Stimulated activated CD8-positive, alpha-beta memory T cell treated with anti-CD3 and anti-CD28 coated beads, Interleukin-4, amount 100 ng/mL, for 1 hour (primary cell): ENCODE measurements around the gene INPP5A.
"Not testable (repeated sequence)": the region's sequence is repeated elsewhere in the genome, so short reads cannot be mapped to it uniquely, and the experiment has no call there.

Experiments
- DNase-seq, 2 donors: peaks; one replicate each; pipeline ENCODE4 v3.0.0-alpha.2; 2020; ENCODE audit warnings: low read depth in 2 of 2, low spot score in 1 of 2

INPP5A gene

DNA sequence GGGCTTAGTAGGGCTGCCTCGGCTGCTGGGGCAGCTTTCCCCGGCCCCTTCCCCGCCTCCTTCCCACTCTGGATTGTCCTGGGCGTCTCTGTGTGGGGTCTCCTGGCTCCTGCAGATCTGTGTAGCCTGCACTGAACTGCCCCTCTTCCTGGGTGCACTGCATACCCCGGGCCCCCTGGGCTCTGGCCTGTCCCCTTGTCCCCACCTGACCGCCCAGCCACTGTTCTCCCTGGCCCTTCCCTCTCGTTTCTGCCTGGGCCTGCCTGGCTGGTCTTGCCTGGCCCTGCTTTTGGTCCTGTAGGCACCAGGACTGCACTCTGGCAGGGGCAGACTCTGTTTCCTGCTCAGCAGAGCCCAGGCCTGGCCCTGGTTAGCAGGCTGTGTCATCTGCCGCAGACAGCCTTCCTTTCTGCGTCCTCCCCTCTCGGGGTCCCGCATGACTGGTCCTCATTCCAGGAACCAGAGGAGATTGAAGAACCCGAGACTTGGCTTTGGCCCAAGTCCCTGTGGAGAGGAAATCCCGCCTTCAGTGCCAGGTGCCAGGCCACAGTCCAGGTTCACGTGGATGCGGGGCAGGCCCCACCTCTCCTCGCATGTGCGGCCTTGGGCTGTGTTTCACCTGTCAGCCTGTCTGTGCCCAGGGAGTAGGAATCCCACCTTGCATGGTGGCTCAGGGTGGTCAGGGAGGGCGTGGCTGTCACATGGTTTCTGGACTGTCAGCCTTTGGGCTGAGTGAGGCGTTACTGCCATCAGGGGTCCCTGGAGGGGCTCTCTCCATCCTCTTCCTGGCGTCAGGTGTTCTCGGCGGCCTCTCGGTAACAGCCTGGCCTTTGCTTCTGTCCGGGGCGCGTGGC, 9.2 kb downstream of the INPP5A start:
- no peak for DNase-seq

DNA sequence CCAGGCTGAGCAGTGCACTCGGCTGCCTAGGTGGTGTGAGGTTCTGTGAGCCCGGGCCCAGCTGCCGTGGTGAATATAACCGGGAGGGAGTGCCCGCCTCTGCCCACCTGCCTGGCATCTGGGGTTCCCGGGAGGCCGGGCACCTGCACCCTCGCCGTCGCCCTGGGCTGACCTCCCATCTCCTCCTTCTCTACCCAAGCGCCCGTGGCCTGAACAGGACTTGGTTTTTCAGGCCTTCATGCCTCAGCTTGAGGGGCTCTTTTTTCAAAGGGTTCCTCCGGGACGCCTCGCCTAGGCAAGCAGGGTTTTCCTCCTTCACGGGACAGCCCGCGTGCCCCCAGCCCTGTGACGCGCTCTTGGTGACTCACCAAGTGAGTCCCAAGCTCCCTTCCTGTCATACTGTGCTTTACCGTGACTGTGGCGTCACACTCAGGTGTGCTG, 9.9 kb downstream of the INPP5A start:
- DNase-seq: no peak

GRCh38 chr10:132548106-132548823, 10.7 kb downstream of the INPP5A start:
- no peak for DNase-seq

DNA sequence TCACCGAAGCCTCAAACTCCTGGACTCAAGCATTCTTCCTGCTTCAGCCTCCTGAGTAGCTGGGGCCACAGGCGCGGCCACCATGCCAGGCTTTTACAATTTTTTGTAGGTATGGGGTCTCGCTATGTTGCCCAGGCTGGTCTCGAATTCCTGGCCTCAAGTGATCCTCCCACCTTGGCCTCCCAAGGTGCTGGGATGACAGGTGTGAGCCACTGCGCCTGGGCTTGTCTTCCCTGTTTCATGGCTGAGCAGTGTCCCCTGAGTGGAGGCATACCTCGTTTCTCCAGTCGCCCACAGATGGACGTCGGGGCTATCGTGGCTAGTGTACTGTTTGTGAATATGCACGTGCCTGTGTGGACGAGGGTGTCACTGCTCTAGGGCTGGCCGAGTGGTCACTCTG, 11.3 kb downstream of the INPP5A start:
- DNase-seq: no peak

DNA sequence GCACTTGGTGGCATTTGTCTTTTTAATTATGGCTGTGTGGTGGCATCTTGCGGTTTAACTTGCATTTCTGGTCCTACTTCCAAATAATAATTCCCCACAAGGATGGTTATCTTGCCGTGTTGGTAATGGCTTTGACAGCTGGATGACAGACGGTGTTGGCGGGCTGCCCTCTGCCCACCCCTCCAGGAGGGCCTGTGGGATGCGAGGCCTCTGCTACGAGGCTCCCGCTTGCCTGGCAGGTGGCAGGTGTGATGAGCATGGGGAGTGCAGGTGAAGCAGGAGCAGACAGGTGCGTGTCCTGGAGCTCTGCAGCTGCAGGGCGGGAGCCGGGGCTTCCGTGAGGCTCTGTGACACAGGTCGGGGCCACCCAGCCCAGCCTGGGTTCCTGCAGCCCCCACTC, 11.8 kb downstream of the INPP5A start:
- no peak for DNase-seq

GRCh38 chr10:132550366-132551092, 12.9 kb downstream of the INPP5A start:
- DNase-seq: no peak

- DNase-seq: no peak
These were observed 13.7 kb downstream of the INPP5A start for GRCh38 chr10:132551093-132551807.

DNA sequence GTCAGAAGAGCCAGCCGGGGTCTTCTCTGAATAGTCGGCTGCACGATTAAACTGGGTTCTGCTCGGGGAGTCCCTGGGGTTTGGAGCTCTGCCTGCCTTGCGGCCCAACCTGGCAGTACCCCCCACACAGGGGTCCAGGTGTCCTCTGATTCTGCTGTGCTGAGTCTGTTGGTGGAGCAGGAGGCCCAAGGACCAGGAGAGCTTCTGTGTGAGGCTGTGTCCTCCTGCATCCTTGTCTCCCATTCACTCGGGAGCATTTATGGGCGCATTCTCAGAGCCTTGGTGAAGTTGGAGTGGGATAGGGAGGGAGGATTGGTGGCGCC, 14.2 kb downstream of the INPP5A start:
- DNase-seq: no peak

DNA sequence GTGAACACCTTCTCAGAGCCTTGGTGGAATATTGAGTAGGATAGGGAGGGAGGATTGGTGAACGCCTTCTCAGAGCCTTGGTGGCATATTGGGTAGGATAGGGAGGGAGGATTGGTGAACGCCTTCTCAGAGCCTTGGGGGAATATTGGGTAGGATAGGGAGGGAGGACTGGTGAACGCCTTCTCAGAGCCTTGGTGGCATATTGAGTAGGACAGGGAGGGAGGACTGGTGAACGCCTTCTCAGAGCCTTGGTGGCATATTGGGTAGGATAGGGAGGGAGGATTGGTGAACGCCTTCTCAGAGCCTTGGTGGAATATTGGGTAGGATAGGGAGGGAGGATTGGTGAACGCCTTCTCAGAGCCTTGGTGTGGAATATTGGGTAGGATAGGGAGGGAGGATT, 15.0 kb downstream of the INPP5A start:
- DNase-seq: not testable (repeated sequence)

DNA sequence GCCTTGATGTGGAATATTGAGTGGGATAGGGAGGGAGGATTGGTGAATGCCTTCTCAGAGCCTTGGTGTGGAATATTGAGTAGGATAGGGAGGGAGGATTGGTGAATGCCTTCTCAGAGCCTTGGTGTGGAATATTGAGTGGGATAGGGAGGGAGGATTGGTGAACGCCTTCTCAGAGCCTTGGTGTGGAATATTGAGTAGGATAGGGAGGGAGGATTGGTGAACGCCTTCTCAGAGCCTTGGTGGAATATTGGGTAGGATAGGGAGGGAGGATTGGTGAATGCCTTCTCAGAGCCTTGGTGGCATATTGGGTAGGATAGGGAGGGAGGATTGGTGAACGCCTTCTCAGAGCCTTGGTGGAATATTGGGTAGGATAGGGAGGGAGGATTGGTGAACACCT, 16.0 kb downstream of the INPP5A start:
- DNase-seq: not testable (repeated sequence)

DNA sequence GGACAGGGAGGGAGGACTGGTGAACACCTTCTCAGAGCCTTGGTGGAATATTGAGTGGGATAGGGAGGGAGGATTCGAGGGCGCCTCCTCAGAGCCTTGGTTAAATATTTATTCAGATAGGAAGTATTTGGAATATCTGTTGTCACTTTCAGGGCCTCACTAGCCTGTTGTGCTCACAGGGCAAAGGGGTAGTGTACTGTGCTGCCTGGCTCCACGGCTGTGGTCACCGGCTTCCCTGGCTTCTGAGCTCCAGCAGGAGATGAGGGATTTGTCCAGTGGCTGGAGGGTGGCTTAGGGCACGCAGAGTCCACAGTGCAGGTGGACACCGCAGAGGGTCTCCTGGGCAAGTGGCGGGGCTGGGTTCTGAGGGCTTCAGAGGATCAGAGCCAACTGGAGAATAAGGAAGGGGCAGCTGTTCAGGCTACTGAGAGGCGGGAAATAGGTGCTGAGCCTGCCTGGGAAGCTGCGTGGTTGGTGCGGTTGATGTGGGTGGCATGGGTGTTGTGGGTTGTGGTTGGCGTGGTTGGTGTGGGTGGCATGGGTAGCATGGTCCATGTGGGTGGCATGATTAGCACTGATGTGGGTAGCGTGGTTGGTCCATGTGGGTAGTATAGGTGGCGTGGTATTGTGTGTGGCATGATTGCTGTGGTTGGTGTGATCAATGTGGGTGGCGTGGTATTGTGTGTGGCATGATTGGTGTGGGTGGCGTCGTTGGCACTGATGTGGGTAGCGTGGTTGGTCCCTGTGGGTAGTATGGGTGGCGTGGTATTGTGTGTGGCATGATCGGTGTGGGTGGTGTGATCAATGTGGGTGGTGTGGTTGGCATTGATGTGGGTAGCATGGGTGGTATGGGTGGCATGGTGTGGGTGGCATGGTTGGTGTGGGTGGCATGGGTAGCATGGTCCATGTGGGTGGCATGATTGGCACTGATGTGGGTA, 16.7 kb downstream of the INPP5A start:
- no peak for DNase-seq

DNA sequence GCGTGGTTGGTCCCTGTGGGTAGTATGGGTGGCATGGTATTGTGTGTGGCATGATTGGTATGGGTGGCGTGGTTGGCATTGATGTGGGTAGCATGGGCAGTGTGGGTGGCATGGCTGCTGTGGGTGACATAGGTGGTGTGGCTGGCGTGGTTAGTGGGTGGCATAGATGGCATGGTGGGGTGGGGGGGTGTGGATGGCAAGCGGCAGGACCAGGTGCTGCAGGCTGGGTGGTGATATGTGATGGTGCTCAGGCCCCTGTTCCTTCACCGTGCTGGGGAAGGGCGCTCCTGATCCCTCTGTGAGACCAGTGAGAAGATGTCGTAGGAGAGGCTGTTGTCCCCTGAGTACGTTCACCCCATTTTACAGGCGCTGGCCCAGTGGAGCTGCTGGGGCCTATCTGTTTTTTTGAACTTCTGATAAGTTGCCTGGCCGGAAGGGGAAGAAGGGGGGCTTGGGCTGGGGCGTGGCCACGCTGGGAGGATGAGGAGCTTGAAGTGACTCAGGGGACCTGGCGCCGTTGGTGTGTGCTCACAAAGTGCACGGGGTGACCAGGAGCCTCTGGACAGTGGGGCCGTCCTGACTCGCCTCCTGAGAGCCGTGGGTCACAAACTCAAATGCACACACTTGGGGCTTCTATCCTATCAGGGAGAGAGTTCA, 17.5 kb downstream of the INPP5A start:
- peak in 1 of 2 donors; percentile 34 for DNase-seq

DNA sequence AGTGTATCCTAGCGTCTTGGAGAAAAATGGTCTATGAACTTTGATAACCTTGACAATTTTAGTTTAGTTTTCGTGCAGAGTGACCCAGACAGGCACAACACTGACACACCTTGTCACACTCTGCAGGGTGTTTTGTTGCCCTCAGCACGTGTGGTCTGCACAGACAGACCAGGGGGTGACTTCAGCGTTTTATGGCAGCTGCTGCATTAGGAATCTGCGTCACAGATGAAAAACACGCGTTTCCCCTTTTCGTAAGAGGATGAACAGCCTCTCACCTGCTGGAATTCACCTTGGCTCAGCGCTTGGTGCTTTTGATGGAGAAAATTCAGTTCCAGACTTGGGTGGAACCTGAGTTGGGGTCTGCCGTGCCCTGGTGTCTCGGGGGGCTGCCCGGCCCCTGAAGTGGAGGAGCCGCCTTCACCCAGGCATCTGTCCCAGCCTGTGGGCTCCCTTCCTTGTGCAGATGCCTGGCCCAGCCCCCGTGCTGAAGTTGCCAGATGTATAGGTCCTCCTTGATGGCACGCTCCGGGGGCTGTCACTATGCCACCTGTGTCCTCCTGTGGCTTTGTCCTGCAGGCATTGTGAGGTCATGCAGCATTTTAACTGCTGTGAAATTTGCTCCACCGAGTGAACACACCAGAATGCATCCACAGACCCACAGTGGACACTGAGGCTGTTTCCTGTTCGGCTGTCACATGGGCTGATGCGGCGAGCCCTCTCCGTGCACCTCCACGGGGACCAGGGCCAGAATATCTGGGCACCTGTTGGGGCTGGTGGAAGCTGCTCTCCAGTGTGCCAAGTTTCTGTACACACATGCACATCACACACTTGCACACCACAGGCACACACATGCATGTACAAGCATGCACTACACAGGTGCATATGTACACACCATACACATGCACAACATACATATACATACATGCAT, 18.3 kb downstream of the INPP5A start:
- DNase-seq: no peak

GRCh38 chr10:132556994-132557441, 19.4 kb downstream of the INPP5A start:
- no peak for DNase-seq

GRCh38 chr10:132557696-132558515, 20.3 kb downstream of the INPP5A start:
- no peak for DNase-seq

DNA sequence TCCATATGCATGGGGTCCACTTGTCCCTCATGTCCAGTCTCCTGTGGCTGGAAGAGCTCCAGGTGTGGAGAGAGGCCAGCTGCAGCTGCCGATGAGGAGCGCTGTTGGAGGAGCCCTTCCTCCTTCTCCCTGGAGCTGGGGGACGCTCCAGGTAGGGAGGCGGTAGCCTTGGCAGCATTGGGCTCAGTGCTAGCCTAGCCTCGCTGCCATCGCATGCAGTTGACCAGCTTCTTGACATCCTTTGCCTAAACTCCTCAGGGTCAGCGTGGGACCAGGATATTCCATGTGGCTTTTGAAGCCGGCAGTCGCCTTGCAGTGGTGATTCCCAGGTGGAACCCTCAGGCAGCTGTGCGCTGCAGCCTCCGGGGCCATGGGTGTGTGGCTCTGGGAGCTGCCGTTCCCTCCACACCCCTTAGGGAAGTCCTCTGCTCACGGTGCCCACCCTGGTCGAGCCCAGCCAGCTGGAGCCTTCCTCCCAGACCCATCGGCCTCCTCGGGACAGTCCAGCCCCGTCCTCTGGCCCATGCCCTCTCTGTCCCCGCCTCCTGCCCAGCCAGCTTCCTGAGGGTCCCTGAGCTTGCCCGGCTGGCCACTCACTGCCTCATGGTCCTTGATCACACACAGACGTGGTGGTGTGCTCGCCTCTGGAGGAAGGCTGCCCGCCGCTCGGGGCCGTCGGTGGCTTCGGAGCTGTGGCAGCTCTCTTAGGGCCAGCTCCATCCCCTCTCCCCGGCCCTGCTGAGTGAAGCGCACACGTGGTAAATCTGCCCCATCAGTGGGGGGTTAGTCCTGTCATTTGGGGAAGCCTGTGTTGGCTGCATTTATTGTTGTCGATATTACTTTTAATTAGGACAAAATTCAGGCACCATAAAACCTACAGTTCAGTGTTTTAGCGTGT, 21.2 kb downstream of the INPP5A start:
- DNase-seq: no peak

DNA sequence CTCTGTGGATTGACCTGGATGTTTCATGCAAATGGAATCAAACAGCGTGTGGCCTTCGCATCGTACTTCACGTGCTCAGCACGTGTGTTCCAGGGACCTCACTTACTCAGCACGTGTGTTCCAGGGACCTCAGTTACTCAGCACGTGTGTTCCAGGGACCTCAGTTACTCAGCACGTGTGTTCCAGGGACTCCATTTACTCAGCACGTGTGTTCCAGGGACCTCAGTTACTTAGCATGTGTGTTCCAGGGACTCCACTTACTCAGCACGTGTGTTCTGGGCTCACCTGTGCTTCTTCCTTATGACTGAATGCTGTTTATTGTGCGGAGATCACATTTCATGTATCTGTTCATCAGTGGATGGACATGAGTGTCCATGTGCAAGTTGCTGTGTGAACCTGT, 22.0 kb downstream of the INPP5A start:
- DNase-seq: no peak
